Measurements from ENCODE around the gene CCDC197.

The CCDC197 gene

DNA sequence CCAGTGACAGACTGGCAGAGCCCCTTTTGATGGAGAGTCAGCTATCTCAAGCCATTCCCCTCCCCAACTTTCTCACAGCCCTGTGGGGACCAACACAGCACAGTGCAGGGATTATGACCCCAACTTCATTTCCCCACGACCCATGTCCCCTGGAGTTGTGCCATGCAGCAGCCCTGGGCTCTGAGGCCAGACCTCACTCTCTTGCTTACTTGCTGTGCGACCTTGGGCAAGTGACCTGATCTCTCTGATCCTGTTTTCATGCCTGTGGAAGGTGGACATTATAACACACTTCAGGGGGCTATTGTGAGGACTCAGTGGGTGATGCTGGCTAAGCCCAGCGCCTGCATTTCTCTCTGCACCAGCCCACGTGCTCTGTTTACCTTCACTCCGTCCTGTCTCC, 43.1 kb downstream of the CCDC197 start:
- TF ChIP-seq GATA3 (IDR thresholded peaks at IDR 0.05; ENCODE audit: low read depth, low read length) (no peak), GATA2 (IDR thresholded peaks at IDR 0.05; ENCODE audit: low read depth, low read length) (no peak)

DNA sequence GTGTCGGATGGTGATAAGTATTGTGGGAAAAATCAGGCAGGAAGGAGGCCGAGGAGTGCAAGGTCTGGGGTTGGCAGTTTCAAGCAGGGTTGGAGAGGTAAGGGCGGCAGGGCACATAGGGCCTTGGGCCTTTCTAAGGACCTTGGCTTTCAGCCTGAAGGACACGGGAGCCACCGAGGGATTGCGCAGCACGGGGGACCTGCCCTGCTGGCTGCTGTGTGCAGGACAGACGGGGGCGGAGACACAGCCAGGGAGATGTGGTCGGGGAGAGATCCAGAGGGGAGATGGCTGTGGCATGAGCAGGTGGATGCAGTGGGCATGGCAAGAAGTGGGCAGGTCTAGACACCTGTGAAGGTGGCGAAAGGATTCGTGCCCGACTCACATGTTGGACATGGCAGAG, 43.7 kb downstream of the CCDC197 start:
- no peak for TF ChIP-seq GATA2 (IDR thresholded peaks at IDR 0.05; ENCODE audit: low read depth, low read length)
- no peak for TF ChIP-seq GATA3 (IDR thresholded peaks at IDR 0.05; ENCODE audit: low read depth, low read length)

GRCh38 chr14:94041551-94042346, 44.6 kb downstream of the CCDC197 start:
- TF ChIP-seq GATA2 (IDR thresholded peaks at IDR 0.05; ENCODE audit: low read depth, low read length) (no peak), GATA3 (IDR thresholded peaks at IDR 0.05; ENCODE audit: low read depth, low read length) (no peak)

GRCh38 chr14:94042433-94043091, 45.5 kb downstream of the CCDC197 start:
- TF ChIP-seq GATA3 (IDR thresholded peaks at IDR 0.05; ENCODE audit: low read depth, low read length) = no peak
- no peak for TF ChIP-seq GATA2 (IDR thresholded peaks at IDR 0.05; ENCODE audit: low read depth, low read length)

GRCh38 chr14:94043111-94043755, 46.1 kb downstream of the CCDC197 start:
- TF ChIP-seq GATA3 (IDR thresholded peaks at IDR 0.05; ENCODE audit: low read depth, low read length) = no peak

DNA sequence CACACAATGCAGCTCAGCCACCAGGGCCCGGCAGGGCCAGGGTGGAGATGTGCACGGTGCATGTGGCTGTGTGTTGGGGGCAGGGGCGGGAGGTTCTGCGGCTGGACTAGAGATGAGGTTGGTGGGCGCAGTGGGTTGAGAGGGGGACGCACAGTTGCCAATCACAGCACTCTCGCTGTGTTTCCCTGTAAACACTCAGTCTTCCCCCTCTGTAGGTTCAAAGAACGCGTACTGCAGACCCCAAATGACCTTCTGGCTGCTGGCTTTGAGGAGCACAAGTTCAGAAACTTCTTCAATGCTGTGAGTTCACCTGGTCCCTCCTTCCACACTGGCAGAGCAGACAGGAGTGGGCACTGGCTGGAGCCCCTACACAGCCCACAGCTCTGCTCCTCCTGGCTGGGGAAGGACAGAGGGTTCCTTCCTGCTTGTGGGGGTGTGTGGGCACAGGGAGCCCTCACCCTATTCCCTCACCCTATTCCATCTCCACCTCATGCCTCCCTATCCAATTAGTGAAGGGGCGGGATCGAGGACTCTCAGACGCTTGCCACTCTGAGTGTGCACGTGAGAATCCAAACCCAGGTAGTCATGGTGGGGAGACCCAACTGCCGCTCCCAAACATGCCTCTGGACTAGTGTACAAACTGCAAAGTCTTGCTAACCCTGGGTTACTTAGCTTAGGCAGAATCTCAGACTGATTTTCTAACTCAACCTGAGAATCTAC, 46.8 kb downstream of the CCDC197 start:
- TF ChIP-seq GATA2 (IDR thresholded peaks at IDR 0.05; ENCODE audit: low read depth, low read length) (no peak), GATA3 (IDR thresholded peaks at IDR 0.05; ENCODE audit: low read depth, low read length) (no peak)

- no peak for TF ChIP-seq GATA3 (IDR thresholded peaks at IDR 0.05; ENCODE audit: low read depth, low read length)
- TF ChIP-seq GATA2 (IDR thresholded peaks at IDR 0.05; ENCODE audit: low read depth, low read length) = no peak
These were observed 47.5 kb downstream of the CCDC197 start for GRCh38 chr14:94044476-94045091.

- TF ChIP-seq GATA2 (IDR thresholded peaks at IDR 0.05; ENCODE audit: low read depth, low read length) (no peak), GATA3 (IDR thresholded peaks at IDR 0.05; ENCODE audit: low read depth, low read length) (no peak)
These were observed 48.0 kb downstream of the CCDC197 start for GRCh38 chr14:94045101-94045500.

GRCh38 chr14:94045563-94046345, 48.7 kb downstream of the CCDC197 start:
- TF ChIP-seq GATA3 (IDR thresholded peaks at IDR 0.05; ENCODE audit: low read depth, low read length) = no peak
- TF ChIP-seq GATA2 (IDR thresholded peaks at IDR 0.05; ENCODE audit: low read depth, low read length) = no peak

DNA sequence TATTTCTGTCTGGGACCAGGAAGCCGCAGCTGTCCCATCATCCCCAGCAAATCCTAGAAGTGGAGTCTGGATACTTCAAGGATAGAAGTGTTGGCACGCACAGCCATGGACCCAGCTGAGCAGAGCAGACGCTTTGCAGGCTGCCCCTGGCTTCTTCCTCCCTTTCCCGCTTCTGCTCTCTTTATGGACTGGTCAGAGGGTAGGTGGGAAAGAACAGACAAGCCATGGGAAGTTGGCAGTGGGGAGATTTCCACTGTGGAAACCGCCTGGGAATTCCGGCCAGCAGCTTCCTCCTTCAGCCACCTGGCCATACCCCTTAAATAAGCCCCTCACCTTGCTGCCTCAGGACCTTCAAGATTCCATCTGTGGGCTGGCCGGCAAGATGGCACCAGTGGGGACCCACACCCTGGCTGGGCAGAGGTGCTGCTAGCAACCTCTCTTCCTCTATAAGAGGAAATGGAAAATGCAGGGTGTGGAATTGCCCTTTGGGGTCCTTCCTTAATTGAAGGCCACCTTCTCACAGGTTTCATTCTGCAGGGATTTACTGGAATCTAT, 49.7 kb downstream of the CCDC197 start:
- TF ChIP-seq GATA3 (IDR thresholded peaks at IDR 0.05; ENCODE audit: low read depth, low read length) (no peak), GATA2 (IDR thresholded peaks at IDR 0.05; ENCODE audit: low read depth, low read length) (no peak)

GRCh38 chr14:94047581-94047980, 50.5 kb downstream of the CCDC197 start:
- TF ChIP-seq GATA2 (IDR thresholded peaks at IDR 0.05; ENCODE audit: low read depth, low read length) (no peak), GATA3 (IDR thresholded peaks at IDR 0.05; ENCODE audit: low read depth, low read length) (no peak)

- TF ChIP-seq GATA2 (IDR thresholded peaks at IDR 0.05; ENCODE audit: low read depth, low read length) (no peak), GATA3 (IDR thresholded peaks at IDR 0.05; ENCODE audit: low read depth, low read length) (no peak)
These were observed 51.9 kb downstream of the CCDC197 start for GRCh38 chr14:94048691-94049624.
